Measurements from ENCODE around the gene IER5. TPM values are rescaled to one million over a fixed set of nuclear protein-coding genes. Genes with fewer than 3 reads are reported as not detected.
A peak's percentile ranks its signal among the peaks of the same experiment; 100 is the strongest.
"Not testable (repeated sequence)": the region's sequence is repeated elsewhere in the genome, so short reads cannot be mapped to it uniquely, and the experiment has no call there.

IER5 gene
- polyA plus RNA-seq (ENCODE audit: insufficient read length in 10 of 10), result 10 to 100 TPM in 3 of 10 donors, 1 to 10 TPM in 7; 5.4 to 17.9 (median 8.3) TPM
- long read RNA-seq, donor 1, full-length matches to known transcripts, result 22 of 22 reads
- long read RNA-seq, donor 1, partial matches to known transcripts, result 0 of 22 reads
- long read RNA-seq, donor 1, other reads (novel, unspliced or antisense), result 0 of 22 reads
- long read RNA-seq, donor 2, full-length matches to known transcripts, result 3 of 3 reads
- long read RNA-seq, donor 2, partial matches to known transcripts, result 0 of 3 reads
- long read RNA-seq, donor 2, other reads (novel, unspliced or antisense), result 0 of 3 reads
- long read RNA-seq, donor 3, result 0 reads
- long read RNA-seq, donor 4, full-length matches to known transcripts, result 9 of 9 reads
- long read RNA-seq, donor 4, partial matches to known transcripts, result 0 of 9 reads
- long read RNA-seq, donor 4, other reads (novel, unspliced or antisense), result 0 of 9 reads
- long read RNA-seq, donor 5, full-length matches to known transcripts, result 14 of 14 reads
- long read RNA-seq, donor 5, partial matches to known transcripts, result 0 of 14 reads
- long read RNA-seq, donor 5, other reads (novel, unspliced or antisense), result 0 of 14 reads
- long read RNA-seq, donor 6, full-length matches to known transcripts, result 10 of 10 reads
- long read RNA-seq, donor 6, partial matches to known transcripts, result 0 of 10 reads
- long read RNA-seq, donor 6, other reads (novel, unspliced or antisense), result 0 of 10 reads
- long read RNA-seq, donor 7, full-length matches to known transcripts, result 9 of 9 reads
- long read RNA-seq, donor 7, partial matches to known transcripts, result 0 of 9 reads
- long read RNA-seq, donor 7, other reads (novel, unspliced or antisense), result 0 of 9 reads
- long read RNA-seq, donor 8, full-length matches to known transcripts, result 15 of 15 reads
- long read RNA-seq, donor 8, partial matches to known transcripts, result 0 of 15 reads
- long read RNA-seq, donor 8, other reads (novel, unspliced or antisense), result 0 of 15 reads
- long read RNA-seq, donor 9, full-length matches to known transcripts, result 3 of 3 reads
- long read RNA-seq, donor 9, partial matches to known transcripts, result 0 of 3 reads
- long read RNA-seq, donor 9, other reads (novel, unspliced or antisense), result 0 of 3 reads

- peak; percentile 96 to 98 (median 96) for DNase-seq
Observed at GRCh38 chr1:181088079-181089016, at the start of gene IER5. IER5 (plus strand) TSS chr1:181088700; CDS start chr1:181088903, 203 bp downstream.

GRCh38 chr1:181040284-181040865, 48.1 kb upstream of the IER5 start:
- DNase-seq, result no peak

GRCh38 chr1:181043025-181043888, 45.2 kb upstream of the IER5 start:
- peak in 1 of 3 donors; percentile 14 for DNase-seq

- no peak for DNase-seq
Observed at GRCh38 chr1:181044449-181044966, 44.0 kb upstream of the IER5 start.

- not testable (repeated sequence) for DNase-seq
Observed at GRCh38 chr1:181045946-181046345, 42.6 kb upstream of the IER5 start.

GRCh38 chr1:181049378-181049777, 39.1 kb upstream of the IER5 start:
- no peak for DNase-seq

- no peak for DNase-seq
Observed at GRCh38 chr1:181050922-181051321, 37.6 kb upstream of the IER5 start.

GRCh38 chr1:181056560-181056959, 31.9 kb upstream of the IER5 start:
- DNase-seq, result no peak

GRCh38 chr1:181057079-181057478, 31.4 kb upstream of the IER5 start:
- no peak for DNase-seq

- no peak for DNase-seq
Observed at GRCh38 chr1:181059435-181059834, 29.1 kb upstream of the IER5 start.

- no peak for DNase-seq
Observed at GRCh38 chr1:181060066-181060465, 28.4 kb upstream of the IER5 start.

GRCh38 chr1:181060947-181061346, 27.6 kb upstream of the IER5 start:
- DNase-seq, result not testable (repeated sequence)

GRCh38 chr1:181061487-181061886, 27.0 kb upstream of the IER5 start:
- DNase-seq, result no peak

GRCh38 chr1:181061891-181062835, 26.3 kb upstream of the IER5 start:
- DNase-seq, result peak in 2 of 3 donors; percentile 27 to 52

GRCh38 chr1:181062836-181063428, 25.6 kb upstream of the IER5 start:
- peak in 1 of 3 donors; percentile 21 for DNase-seq

- DNase-seq, result no peak
Observed at GRCh38 chr1:181064011-181064623, 24.4 kb upstream of the IER5 start.

GRCh38 chr1:181064702-181065101, 23.8 kb upstream of the IER5 start:
- no peak for DNase-seq

Data from muscle of back (tissue), 13 donors.